IMR-90 (cell line): ENCODE results near the gene ABL1. TPM values are rescaled to one million over a fixed set of nuclear protein-coding genes. Genes with fewer than 3 reads are reported as not detected.
"Not testable (repeated sequence)": the region's sequence is repeated elsewhere in the genome, so short reads cannot be mapped to it uniquely, and the experiment has no call there.

Experiments
- ATAC-seq: fragments of 200-7000 bp; cut with Tn5 transposase; 2 replicates; pipeline ENCODE4 v1.9.1; 2020; ENCODE audit warnings: low read depth, mild to moderate bottlenecking, moderate library complexity
- BruUV-seq: library from RNA; stranded (reverse); fragments of 400-500 nt; replicated peaks from 2 replicates; lab custom pipeline; 2021; lab: Mats Ljungman, UMichigan
- CTCF ChIA-PET: fragments of 300-600 bp; formaldehyde crosslinking; extraction: SDS; loops from one replicate; lab custom pipeline; 2021; ENCODE audit warnings: antibody characterized with exemption; lab: Yijun Ruan, JAX
- POLR2A ChIA-PET: fragments of 300-600 bp; sonication (Branson Sonifier 250); formaldehyde crosslinking; loops from one replicate; lab custom pipeline; 2022; ENCODE audit warnings: antibody characterized with exemption; ENCODE audit not compliant: unreplicated experiment; lab: Charles Lee
- DNase-seq: peaks from one replicate; pipeline ENCODE4 v3.0.0; 2013
- H2AFZ ChIP-seq: replicated peaks from 2 replicates; pipeline ENCODE3; 2013; ENCODE audit warnings: low read length, mild to moderate bottlenecking; ENCODE audit not compliant: poor library complexity
- H2AK5ac ChIP-seq: 2 replicates; pipeline ENCODE4 v1.6.1; 2013; ENCODE audit warnings: low read depth, low read length, inconsistent platforms
- H2AK9ac ChIP-seq: replicated peaks from 2 replicates; pipeline ENCODE3; 2013; ENCODE audit warnings: mild to moderate bottlenecking, low read depth, low read length, moderate library complexity; ENCODE audit not compliant: poor library complexity
- H2BK120ac ChIP-seq: 2 replicates; pipeline ENCODE4 v1.6.1; 2013; ENCODE audit warnings: low read depth, low read length, inconsistent platforms
- H2BK15ac ChIP-seq: 3 replicates; pipeline ENCODE4 v1.6.1; 2013; ENCODE audit warnings: low read depth, low read length, inconsistent platforms
- H2BK20ac ChIP-seq: 2 replicates; pipeline ENCODE4 v1.6.1; 2013; ENCODE audit warnings: low read depth, mild to moderate bottlenecking, inconsistent platforms, low read length, moderate library complexity
- H2BK5ac ChIP-seq: 2 replicates; pipeline ENCODE4 v1.6.1; 2013; ENCODE audit warnings: mild to moderate bottlenecking, low read depth, low read length, inconsistent platforms; ENCODE audit not compliant: poor library complexity, severe bottlenecking
- H3K14ac ChIP-seq: replicated peaks from 2 replicates; pipeline ENCODE4 v1.6.1; 2013; ENCODE audit warnings: low read depth, low read length, inconsistent platforms
- H3K18ac ChIP-seq: 2 replicates; pipeline ENCODE4 v1.6.1; 2013; ENCODE audit warnings: low read depth, low read length, control low read depth
- H3K23ac ChIP-seq: 2 replicates; pipeline ENCODE4 v1.6.1; 2013; ENCODE audit warnings: low read depth, low read length, inconsistent platforms
- H3K27ac ChIP-seq: 2 replicates; pipeline ENCODE4 v1.5.1; 2013; ENCODE audit warnings: mild to moderate bottlenecking, control low read depth, low read length; ENCODE audit not compliant: insufficient read depth
- H3K27me3 ChIP-seq: 2 replicates; pipeline ENCODE4 v1.6.1; 2013; ENCODE audit warnings: low read length; ENCODE audit not compliant: control insufficient read depth, insufficient read depth
- H3K36me3 ChIP-seq: 2 replicates; pipeline ENCODE4 v1.6.1; 2013; ENCODE audit warnings: low read length, mixed read lengths; ENCODE audit not compliant: control insufficient read depth, insufficient read depth
- H3K4ac ChIP-seq: 2 replicates; pipeline ENCODE4 v1.6.1; 2013; ENCODE audit warnings: low read depth, low read length, inconsistent platforms
- H3K4me1 ChIP-seq: 2 replicates; pipeline ENCODE4 v1.6.1; 2013; ENCODE audit warnings: low read length, mixed read lengths; ENCODE audit not compliant: control insufficient read depth, insufficient read depth
- H3K4me2 ChIP-seq: 2 replicates; pipeline ENCODE4 v1.6.1; 2013; ENCODE audit warnings: low read depth, mild to moderate bottlenecking, control low read depth, low read length, moderate library complexity
- H3K4me3 ChIP-seq: 2 replicates; pipeline ENCODE4 v1.5.1; 2013; ENCODE audit warnings: low read depth, mild to moderate bottlenecking, control low read depth, low read length, moderate library complexity; ENCODE audit not compliant: insufficient read depth
- H3K56ac ChIP-seq: 2 replicates; pipeline ENCODE4 v1.6.1; 2013; ENCODE audit warnings: low read length, inconsistent platforms; ENCODE audit not compliant: insufficient read depth; ENCODE audit errors: extremely low read depth
- H3K79me1 ChIP-seq, 2 experiments: 2 replicates each; pipeline ENCODE4 v1.6.1; 2013; ENCODE audit warnings: low read length in 2 of 2, inconsistent platforms in 1 of 2, low read depth in 1 of 2
- H3K9ac ChIP-seq: 2 replicates; pipeline ENCODE4 v1.6.1; 2013; ENCODE audit warnings: low read depth, low read length, control low read depth
- H3K9me1 ChIP-seq: 2 replicates; pipeline ENCODE4 v1.6.1; 2013; ENCODE audit warnings: low read length, inconsistent platforms; ENCODE audit not compliant: insufficient read depth
- H3K9me3 ChIP-seq: 2 replicates; pipeline ENCODE4 v1.6.1; 2013; ENCODE audit warnings: low read length; ENCODE audit not compliant: control insufficient read depth, insufficient read depth
- H4K20me1 ChIP-seq: 2 replicates; pipeline ENCODE4 v1.6.1; 2013; ENCODE audit warnings: low read length, inconsistent platforms; ENCODE audit not compliant: insufficient read depth
- H4K5ac ChIP-seq: 2 replicates; pipeline ENCODE4 v1.6.1; 2013; ENCODE audit warnings: mild to moderate bottlenecking, low read depth, low read length, control low read depth
- H4K8ac ChIP-seq, 2 experiments: 2 replicates each; pipeline ENCODE4 v1.6.1; 2013; ENCODE audit warnings: low read depth in 2 of 2, low read length in 2 of 2, control low read depth in 1 of 2, inconsistent platforms in 1 of 2
- H4K91ac ChIP-seq: 2 replicates; pipeline ENCODE4 v1.6.1; 2013; ENCODE audit warnings: low read depth, low read length, inconsistent platforms; ENCODE audit not compliant: insufficient read depth
- WGBS, 2 experiments: methylation state at CpG; one replicate each; pipeline versions ENCODE4 v1.1.5 to v1.1.7; 2013; ENCODE audit warnings: missing lambda C conversion rate in 2 of 2; ENCODE audit not compliant: insufficient read length in 1 of 2; ENCODE audit errors: extremely low coverage in 2 of 2; 5-methylcytosine and 5-hydroxymethylcytosine counted together
- dilution Hi-C: fragments of 300-500 bp; cut with HindIII; formaldehyde crosslinking; loops from one replicate; pipeline ENCODE4 v1.14.3; 2018; ENCODE audit warnings: low sequenced_read_pairs; ENCODE audit not compliant: unreplicated experiment
- in situ Hi-C: fragments of 300-500 bp; cut with MboI; formaldehyde crosslinking; loops from 3 replicates; pipeline ENCODE4 v1.14.3; 2019; ENCODE audit warnings: low sequenced_read_pairs, inconsistent platforms, mixed read lengths
- intact Hi-C: fragments of 100-400 bp; cut with micrococcal nuclease; formaldehyde crosslinking; loops from 2 replicates; pipeline ENCODE4 v1.10.0; 2022
- polyA plus RNA-seq, 3 experiments: library from polyadenylated mRNA; depleted of rRNA; stranded (reverse); fragments of >200 nt; gene quantifications; 2 replicates each; pipeline ENCODE4 v1.2.3, GENCODE V29; 2012; ENCODE audit warnings: low replicate concordance in 1 of 3
- total RNA-seq: library from RNA; depleted of rRNA; stranded (reverse); fragments of >200 nt; gene quantifications from 2 replicates; pipeline ENCODE4 v1.2.3, GENCODE V29; 2012

The ABL1 gene
- total and polyA plus RNA-seq, 2 of the 4 experiments (the other 2 are of a cell fraction) = 33.7 to 49.1 TPM

GRCh38 chr9:130910041-130910440 is 75.0 kb downstream of the ABL1 start:
- H2BK5ac ChIP-seq, H3K4me3 ChIP-seq, H3K79me1 ChIP-seq, H3K9me3 ChIP-seq, POLR2A ChIA-PET, DNase-seq, H4K20me1 ChIP-seq, in situ Hi-C loops, H3K4ac ChIP-seq, H2BK15ac ChIP-seq, H2AFZ ChIP-seq, H4K5ac ChIP-seq, intact Hi-C loops, H3K9ac ChIP-seq, dilution Hi-C loops, H3K4me1 ChIP-seq, H3K14ac ChIP-seq, H2BK20ac ChIP-seq, H3K36me3 ChIP-seq, H3K23ac ChIP-seq, H3K27me3 ChIP-seq, H2AK5ac ChIP-seq, H3K18ac ChIP-seq, H4K91ac ChIP-seq, H3K9me1 ChIP-seq, BruUV-seq, H2AK9ac ChIP-seq, H3K27ac ChIP-seq, ATAC-seq, H3K56ac ChIP-seq, H4K8ac ChIP-seq, H2BK120ac ChIP-seq, H3K4me2 ChIP-seq: not testable (repeated sequence)
- 100% methylated on average over 5 of the region's 27 CpGs; no CpG with 5 or more reads in 1 of the 2 experiments for WGBS, 2 experiments
- CTCF ChIA-PET = interaction anchor here (0.7 kb wide), 1 partner anchor 706 kb away, joined by 3 read pairs; no protein-coding TSS in a partner anchor

- BruUV-seq, CTCF ChIA-PET, H3K4me3 ChIP-seq, H3K56ac ChIP-seq, H2AK5ac ChIP-seq, H2BK15ac ChIP-seq, H3K4me1 ChIP-seq, H2AK9ac ChIP-seq, POLR2A ChIA-PET, H3K4ac ChIP-seq, H4K5ac ChIP-seq, H4K91ac ChIP-seq, H3K36me3 ChIP-seq, H3K14ac ChIP-seq, H3K9me1 ChIP-seq, H2BK20ac ChIP-seq, H4K20me1 ChIP-seq, H4K8ac ChIP-seq, intact Hi-C loops, H3K9me3 ChIP-seq, H2BK5ac ChIP-seq, H3K27me3 ChIP-seq, ATAC-seq, DNase-seq, H3K9ac ChIP-seq, H3K4me2 ChIP-seq, in situ Hi-C loops, H3K79me1 ChIP-seq, dilution Hi-C loops, H2AFZ ChIP-seq, H3K23ac ChIP-seq, H3K27ac ChIP-seq, H3K18ac ChIP-seq, H2BK120ac ChIP-seq: not testable (repeated sequence)
- no CpG with 5 or more reads among the region's 1 CpG for WGBS, 2 experiments
Observed at GRCh38 chr9:130910670-130911069, 75.6 kb downstream of the ABL1 start.
